Upper lobe of right lung (tissue), 1 donor: ENCODE measurements around the gene GUF1. TPM values are rescaled to one million over a fixed set of nuclear protein-coding genes. Genes with fewer than 3 reads are reported as not detected.
A peak's percentile ranks its signal among the peaks of the same experiment; 100 is the strongest.

Experiments used
- ATAC-seq: fragments of 200-7000 bp; cut with Tn5 transposase; one replicate; pipeline ENCODE4 v1.9.1; 2020; ENCODE audit warnings: mild to moderate bottlenecking, moderate library complexity
- DNase-seq: peaks from one replicate; pipeline ENCODE4 v3.0.0-alpha.2; 2020
- H3K27ac ChIP-seq: fragments of 200-600 bp; one replicate; pipeline ENCODE4 v1.8.0; 2022
- H3K27me3 ChIP-seq: fragments of 200-600 bp; one replicate; pipeline ENCODE4 v1.8.0; 2022; ENCODE audit warnings: mild to moderate bottlenecking
- H3K36me3 ChIP-seq: fragments of 200-600 bp; one replicate; pipeline ENCODE4 v1.8.0; 2022
- H3K4me1 ChIP-seq: fragments of 200-600 bp; one replicate; pipeline ENCODE4 v1.8.0; 2022
- H3K4me3 ChIP-seq: fragments of 200-600 bp; one replicate; pipeline ENCODE4 v1.8.0; 2022; ENCODE audit warnings: mild to moderate bottlenecking
- H3K9me3 ChIP-seq: fragments of 200-600 bp; one replicate; pipeline ENCODE4 v1.8.0; 2022
- CTCF ChIP-seq: fragments of 200-600 bp; IDR thresholded peaks from one replicate; pipeline ENCODE4 v1.8.0; 2022; ENCODE audit warnings: antibody characterized with exemption
- intact Hi-C: fragments of 100-400 bp; cut with DNase I; formaldehyde crosslinking; loops from one replicate; pipeline ENCODE4 v1.11.0; 2022
- total RNA-seq: library from RNA; stranded (reverse); fragmentation: NEBNext Ultra II Directional; extraction: Animal tissue kit (Norgen Biotek cat#: 25700); gene quantifications from one replicate; pipeline ENCODE4 v1.2.1, GENCODE V29; 2021
- donor health status: DM: no; HTN: yes; CAD: no; lungs with severe emphysema.

GUF1 gene
- total RNA-seq, 1 donor from 2014 or later: 16.6 TPM

GRCh38 chr4:44704673-44705072 is 26.5 kb downstream of the GUF1 start:
- intact Hi-C loops: no loop called here
- ATAC-seq: no peak
- DNase-seq: no peak
- Histone ChIP-seq H3K9me3 (no peaks in the 10 kb centered on the region), H3K4me3 (no peak overlapping the region), H3K36me3 (peaks cover 68% of the 10 kb centered on the region), H3K27ac (no peak overlapping the region), H3K4me1 (no peaks in the 10 kb centered on the region), H3K27me3 (no peaks in the 10 kb centered on the region)
- no peak for TF ChIP-seq CTCF

- no peaks in the 10 kb centered on the region for H3K4me1 ChIP-seq
- no peak for TF ChIP-seq CTCF
- intact Hi-C loops: no loop called here
- no peaks in the 10 kb centered on the region for H3K27me3 ChIP-seq
- H3K36me3 ChIP-seq: peaks cover 12% of the 10 kb centered on the region
- no peak overlapping the region for H3K4me3 ChIP-seq
- ATAC-seq (no peak), DNase-seq (no peak)
- H3K27ac ChIP-seq: no peak overlapping the region
- no peaks in the 10 kb centered on the region for H3K9me3 ChIP-seq
These were observed 34.9 kb downstream of the GUF1 start for GRCh38 chr4:44713125-44713524.

GRCh38 chr4:44716597-44716996 is 38.4 kb downstream of the GUF1 start:
- Histone ChIP-seq H3K36me3 (peaks cover 4% of the 10 kb centered on the region), H3K4me1 (no peaks in the 10 kb centered on the region), H3K27ac (no peak overlapping the region), H3K4me3 (no peak overlapping the region), H3K27me3 (no peaks in the 10 kb centered on the region), H3K9me3 (no peaks in the 10 kb centered on the region)
- no peak for TF ChIP-seq CTCF
- no peak for ATAC-seq
- intact Hi-C loops: no loop called here
- no peak for DNase-seq

- Histone ChIP-seq H3K4me1 (peaks cover 5% of the 10 kb centered on the region), H3K27me3 (no peaks in the 10 kb centered on the region), H3K36me3 (peaks cover 4% of the 10 kb centered on the region), H3K4me3 (no peak overlapping the region), H3K9me3 (no peaks in the 10 kb centered on the region), H3K27ac (no peak overlapping the region)
- ATAC-seq: no peak
- no peak for TF ChIP-seq CTCF
- intact Hi-C loops: no loop called here
- no peak for DNase-seq
These were observed 42.2 kb downstream of the GUF1 start for GRCh38 chr4:44720371-44720770.

GRCh38 chr4:44722001-44722400 is 43.8 kb downstream of the GUF1 start:
- Histone ChIP-seq H3K4me3 (no peak overlapping the region), H3K36me3 (peaks cover 4% of the 10 kb centered on the region), H3K4me1 (peaks cover 5% of the 10 kb centered on the region), H3K27me3 (no peaks in the 10 kb centered on the region), H3K9me3 (no peaks in the 10 kb centered on the region), H3K27ac (no peak overlapping the region)
- no peak for TF ChIP-seq CTCF
- ATAC-seq (no peak), DNase-seq (no peak)
- intact Hi-C loops: no loop called here

GRCh38 chr4:44725166-44725565 is 46.9 kb downstream of the GUF1 start:
- H3K4me1 ChIP-seq: peaks cover 5% of the 10 kb centered on the region
- H3K27ac ChIP-seq: no peak overlapping the region
- no peaks in the 10 kb centered on the region for H3K36me3 ChIP-seq
- no peaks in the 10 kb centered on the region for H3K9me3 ChIP-seq
- ATAC-seq: no peak
- TF ChIP-seq CTCF: no peak
- intact Hi-C loops: no loop called here
- no peaks in the 10 kb centered on the region for H3K27me3 ChIP-seq
- DNase-seq: no peak
- peak overlapping the region; percentile 80 for H3K4me3 ChIP-seq
